GM18867 (cell line): ENCODE data around the gene VEZT.

Experiments
- ATAC-seq: cut with Tn5 transposase; IDR thresholded peaks from one replicate; pipeline ENCODE4 v1.9.1; 2021; ENCODE audit warnings: mild to moderate bottlenecking, moderate library complexity; ENCODE audit not compliant: unreplicated experiment

The VEZT gene

DNA sequence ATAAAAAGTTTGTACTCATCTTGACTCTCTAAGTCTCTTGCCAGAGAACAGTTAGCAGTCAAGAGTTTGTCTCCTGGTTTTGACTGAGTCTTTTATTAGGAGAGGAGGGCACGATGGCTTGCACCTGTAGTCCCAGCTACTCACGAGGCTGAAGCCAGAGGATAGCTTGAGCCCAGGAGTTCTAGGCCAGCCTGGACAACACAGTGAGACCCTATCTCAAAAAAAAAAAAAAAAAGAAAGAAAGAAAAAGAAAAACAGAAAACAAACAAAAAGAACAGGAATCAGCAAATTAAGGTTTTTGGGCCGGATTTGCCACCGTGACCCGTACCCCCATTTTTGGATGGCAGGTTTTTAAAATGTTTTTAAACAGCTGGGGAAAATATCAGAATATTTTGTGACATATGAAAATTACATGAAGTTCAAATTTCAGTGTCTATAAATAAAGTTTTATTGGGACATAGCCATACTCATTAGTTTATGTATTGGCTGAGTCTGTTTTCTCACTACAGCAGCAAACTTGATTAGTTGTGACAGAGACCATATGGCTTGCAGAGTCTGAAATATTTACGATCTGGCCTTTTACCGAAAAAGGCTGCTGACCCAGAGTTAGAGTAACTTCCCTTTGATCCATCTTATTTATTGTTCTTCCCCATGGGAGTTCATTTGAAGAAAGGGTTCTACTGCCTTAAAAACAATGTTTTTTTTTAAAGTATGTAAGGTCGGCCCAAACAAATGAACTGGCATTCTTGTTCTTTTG is 31.2 kb downstream of the VEZT start:
- ATAC-seq: no peak

DNA sequence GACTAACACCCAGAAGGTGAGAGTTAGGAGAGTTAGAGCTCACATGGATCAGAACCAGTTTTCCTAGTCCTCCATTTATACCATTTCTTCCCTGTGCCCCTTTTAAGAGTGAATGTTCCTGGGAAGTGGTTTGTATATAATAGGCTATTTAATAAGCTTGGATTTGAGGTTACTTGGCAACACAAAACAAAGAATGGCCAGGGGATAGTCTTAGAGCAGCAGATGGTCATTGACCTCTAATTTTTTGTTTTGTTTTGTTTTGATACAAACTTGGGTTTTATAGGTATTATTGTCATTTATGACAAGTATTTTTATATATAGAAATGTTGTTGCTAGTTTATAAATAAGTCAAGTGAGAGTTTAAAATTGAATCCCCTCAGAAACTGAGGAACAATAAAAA is 35.8 kb downstream of the VEZT start:
- ATAC-seq: no peak

GRCh38 chr12:95257541-95257940 is 39.9 kb downstream of the VEZT start:
- ATAC-seq: no peak

GRCh38 chr12:95258151-95258550 is 40.5 kb downstream of the VEZT start:
- no peak for ATAC-seq

DNA sequence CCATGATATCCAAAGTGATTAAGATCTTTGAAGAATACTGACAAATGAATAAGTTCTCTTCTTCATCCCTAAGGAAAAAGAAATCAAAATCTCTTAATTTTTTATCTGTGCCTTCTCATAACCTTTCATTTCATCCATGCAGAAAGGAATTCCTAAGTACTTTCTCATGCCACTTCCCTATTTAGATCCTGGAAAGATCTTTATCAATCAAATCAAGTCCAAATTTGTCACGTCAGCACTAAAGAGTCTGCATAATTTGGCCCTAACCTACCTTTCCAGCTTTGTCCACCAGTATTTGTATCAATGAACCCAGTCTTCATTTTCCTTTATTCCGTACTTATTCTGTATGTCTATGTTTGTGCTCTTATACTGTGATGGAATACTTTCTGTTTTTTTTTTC is 41.2 kb downstream of the VEZT start:
- no peak for ATAC-seq

DNA sequence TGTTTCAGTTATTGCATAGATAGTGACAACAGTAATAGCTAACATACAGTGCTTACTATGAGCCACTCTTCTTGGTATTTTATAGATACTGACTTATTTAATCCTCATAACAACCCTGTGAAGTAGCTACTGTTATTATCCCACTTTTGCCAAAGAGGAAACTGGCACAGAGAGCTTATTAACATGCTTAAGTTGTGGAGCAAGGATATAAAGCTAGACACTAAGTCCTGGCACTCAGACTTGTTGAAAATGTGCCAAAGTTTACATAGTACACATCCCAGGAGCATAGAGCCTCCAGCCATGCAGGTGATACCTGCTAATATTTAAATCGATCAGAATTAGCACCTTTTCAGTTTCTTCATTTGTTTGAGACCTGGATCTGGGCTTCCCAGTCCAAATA is 41.8 kb downstream of the VEZT start:
- no peak for ATAC-seq

GRCh38 chr12:95261109-95261508 is 43.5 kb downstream of the VEZT start:
- no peak for ATAC-seq

GRCh38 chr12:95262808-95263207 is 45.2 kb downstream of the VEZT start:
- no peak for ATAC-seq

- ATAC-seq: no peak
These were observed 48.2 kb downstream of the VEZT start for GRCh38 chr12:95265765-95266164.

DNA sequence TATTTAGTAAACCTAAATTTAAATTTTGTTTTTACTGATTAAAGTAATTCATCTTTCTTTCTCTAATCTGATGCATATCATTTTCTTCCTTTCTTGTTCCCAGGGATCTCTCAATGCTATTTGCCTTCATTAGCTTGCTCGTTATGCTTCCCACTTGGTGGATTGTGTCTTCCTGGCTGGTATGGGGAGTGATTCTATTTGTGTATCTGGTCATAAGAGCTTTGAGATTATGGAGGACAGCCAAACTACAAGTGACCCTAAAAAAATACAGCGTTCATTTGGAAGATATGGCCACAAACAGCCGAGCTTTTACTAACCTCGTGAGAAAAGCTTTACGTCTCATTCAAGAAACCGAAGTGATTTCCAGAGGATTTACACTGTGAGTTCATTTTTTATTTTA is 48.6 kb downstream of the VEZT start:
- no peak for ATAC-seq

- no peak for ATAC-seq
These were observed 52.3 kb downstream of the VEZT start for GRCh38 chr12:95269892-95270291.

GRCh38 chr12:95271465-95271864 is 53.9 kb downstream of the VEZT start:
- no peak for ATAC-seq

DNA sequence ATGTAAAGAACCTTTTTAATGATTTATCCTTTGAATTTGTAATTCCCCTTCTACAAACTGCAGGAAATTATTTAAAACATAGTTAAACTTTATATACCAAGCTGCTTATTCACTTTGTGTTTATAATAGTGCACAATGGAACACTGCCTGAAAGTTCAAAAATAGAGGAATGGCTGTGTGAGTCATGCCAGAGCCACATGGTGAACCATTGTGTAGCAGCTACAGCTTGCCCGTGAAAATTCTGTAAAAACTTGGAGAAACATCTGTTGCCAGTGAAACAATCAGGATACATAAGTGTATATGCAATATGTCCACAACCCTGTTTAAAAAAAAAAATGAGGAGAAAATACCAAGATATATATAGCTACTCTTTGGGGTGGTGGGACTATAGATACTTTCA is 59.5 kb downstream of the VEZT start:
- ATAC-seq: no peak

DNA sequence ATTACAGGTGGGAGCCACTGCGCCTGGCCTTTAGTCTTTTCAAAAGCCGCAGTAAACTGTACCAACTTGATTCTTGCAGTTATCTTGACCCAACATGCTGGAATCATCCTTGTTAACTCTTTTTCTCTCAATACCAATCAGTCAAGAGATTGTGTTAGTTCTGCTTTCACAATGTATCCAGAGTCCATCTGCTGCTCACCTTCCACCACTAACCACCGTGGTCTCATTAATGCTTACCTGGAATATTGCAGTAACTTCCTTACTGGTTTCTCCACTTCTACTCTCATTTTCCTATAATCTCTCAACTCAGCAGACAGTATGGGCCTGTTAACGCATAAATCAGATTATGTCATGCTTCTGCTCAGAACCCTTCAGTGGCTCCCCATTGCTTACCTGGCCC is 62.2 kb downstream of the VEZT start:
- no peak for ATAC-seq

DNA sequence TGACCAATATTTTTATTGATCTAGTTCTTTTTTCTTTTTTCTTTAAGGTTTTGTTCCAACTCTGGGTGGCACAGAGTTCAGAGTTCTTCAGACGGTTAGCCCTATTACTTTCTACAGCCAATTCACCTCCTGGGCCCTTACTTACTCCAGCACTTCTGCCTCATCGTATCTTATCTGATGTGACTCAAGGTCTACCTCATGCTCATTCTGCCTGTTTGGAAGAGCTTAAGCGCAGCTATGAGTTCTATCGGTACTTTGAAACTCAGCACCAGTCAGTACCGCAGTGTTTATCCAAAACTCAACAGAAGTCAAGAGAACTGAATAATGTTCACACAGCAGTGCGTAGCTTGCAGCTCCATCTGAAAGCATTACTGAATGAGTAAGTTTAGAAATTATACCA is 64.7 kb downstream of the VEZT start:
- no peak for ATAC-seq

GRCh38 chr12:95283371-95283770 is 65.8 kb downstream of the VEZT start:
- no peak for ATAC-seq

DNA sequence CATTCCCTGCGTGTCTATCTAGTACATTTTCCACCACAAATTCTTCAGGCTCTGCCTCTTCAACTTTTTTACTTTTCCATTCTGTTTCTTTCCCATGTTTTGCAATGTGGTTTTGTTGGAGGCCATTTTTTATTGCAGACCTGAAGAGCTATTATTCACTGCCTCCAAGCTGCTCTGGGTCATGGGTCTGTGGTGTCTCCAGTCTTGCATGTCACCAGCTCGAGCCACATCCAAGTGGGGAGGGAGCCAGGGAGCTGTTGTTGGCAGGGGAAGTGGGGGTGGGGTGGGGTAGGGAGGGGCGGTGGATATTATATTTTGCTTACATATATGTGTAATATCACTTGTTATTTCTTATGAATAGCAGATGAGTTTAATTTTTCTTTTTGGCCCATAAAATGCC is 69.1 kb downstream of the VEZT start:
- no peak for ATAC-seq

DNA sequence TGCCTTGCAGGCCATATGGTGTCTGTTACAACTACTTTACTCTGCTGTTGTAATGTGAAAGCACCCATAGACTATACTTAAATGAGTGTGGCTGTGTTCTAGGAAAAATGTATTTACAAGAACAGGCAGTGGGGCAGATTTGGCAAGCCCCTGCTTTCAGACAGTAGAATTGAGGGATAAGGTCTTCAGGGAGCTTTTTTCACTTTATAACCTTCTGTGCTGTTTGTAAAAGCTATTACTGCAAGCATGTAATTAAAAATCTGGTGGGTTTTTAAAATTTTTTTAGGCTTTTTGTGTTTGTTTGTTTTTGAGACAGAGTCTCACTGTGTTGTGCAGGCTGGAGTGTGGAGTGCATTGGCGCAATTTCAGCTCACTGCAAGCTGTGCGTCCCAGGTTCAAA is 73.9 kb downstream of the VEZT start:
- no peak for ATAC-seq

- no peak for ATAC-seq
These were observed 81.3 kb downstream of the VEZT start for GRCh38 chr12:95298916-95299315.

DNA sequence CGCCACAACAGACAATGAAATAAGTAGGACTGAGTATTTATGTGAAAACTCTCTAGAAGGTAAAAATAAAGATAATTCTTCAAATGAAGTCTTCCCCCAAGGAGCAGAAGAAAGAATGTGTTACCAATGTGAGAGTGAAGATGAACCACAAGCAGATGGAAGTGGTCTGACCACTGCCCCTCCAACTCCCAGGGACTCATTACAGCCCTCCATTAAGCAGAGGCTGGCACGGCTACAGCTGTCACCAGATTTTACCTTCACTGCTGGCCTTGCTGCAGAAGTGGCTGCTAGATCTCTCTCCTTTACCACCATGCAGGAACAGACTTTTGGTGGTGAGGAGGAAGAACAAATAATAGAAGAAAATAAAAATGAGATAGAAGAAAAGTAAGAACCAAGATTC is 82.7 kb downstream of the VEZT start:
- ATAC-seq: no peak

DNA sequence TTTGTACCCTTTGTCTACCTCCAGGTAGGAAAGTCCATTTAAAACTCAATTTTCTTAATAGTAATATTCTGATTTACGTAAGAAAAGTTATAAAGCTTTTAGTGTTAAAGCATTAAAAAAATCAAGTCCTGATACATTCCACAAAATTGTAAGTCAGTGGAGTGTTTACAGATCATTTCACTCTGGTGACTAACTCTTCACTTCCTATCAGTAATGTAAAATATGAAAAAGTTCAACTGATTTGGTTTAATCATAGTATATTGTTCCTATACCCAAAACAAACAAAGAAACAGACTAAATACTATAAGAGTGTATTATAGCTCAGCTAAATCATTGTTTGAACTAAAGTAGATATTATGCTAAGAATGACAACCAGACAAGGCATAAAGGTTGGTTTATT is 85.9 kb downstream of the VEZT start:
- no peak for ATAC-seq

DNA sequence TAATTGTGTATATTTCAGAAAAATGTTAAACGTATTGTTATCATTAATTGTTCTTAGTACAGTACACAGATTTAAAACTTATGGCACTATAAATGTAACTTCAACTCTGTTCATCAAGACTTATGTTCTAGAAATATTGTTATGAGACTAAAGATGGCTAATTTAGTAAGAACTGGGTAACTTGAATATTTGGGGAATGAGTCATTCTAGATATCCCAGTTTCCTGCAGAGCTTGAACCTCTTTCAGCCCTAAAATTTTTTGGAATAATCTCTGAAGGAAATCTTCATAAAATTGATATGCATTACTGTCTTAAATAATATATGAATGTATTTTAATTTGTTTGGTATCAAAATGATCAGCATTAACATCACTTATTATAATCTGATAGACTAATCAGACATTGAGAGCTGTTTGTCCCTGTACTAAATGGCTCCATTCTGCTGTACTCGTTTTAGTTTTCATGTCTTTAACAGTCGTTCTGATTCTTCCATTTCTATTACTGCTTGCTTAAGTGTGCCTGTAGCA is 87.1 kb downstream of the VEZT start:
- no peak for ATAC-seq

GRCh38 chr12:95312656-95313055 is 95.0 kb downstream of the VEZT start:
- no peak for ATAC-seq
